Activated CD8-positive, alpha-beta memory T cell treated with anti-CD3 and anti-CD28 coated beads for 4 hours (primary cell): ENCODE results near the gene PCOLCE2.

Source experiments
- DNase-seq, 2 donors: peaks; one replicate each; pipeline ENCODE4 v3.0.0-alpha.2; 2020; ENCODE audit warnings: low read depth in 2 of 2

Gene PCOLCE2

DNA sequence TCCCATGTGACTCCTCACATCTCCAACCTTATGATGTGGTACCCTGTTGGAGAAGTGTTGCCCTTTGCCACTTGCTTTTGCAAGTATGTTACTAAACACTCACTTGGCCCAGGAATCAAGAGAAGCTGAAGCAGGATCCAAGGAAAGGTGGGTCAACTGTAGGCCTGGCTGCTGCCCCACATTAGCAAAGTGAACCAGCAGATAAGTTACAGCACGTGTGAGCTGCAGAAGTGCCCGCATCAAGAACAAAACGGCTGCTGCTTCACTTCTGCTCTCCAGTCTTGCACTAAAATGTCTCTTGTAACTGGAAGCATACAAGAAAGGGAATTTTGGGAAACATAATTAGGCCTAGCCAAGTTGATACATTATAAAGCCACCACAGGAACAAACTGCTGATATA, 79.6 kb downstream of the PCOLCE2 start:
- DNase-seq, result no peak

DNA sequence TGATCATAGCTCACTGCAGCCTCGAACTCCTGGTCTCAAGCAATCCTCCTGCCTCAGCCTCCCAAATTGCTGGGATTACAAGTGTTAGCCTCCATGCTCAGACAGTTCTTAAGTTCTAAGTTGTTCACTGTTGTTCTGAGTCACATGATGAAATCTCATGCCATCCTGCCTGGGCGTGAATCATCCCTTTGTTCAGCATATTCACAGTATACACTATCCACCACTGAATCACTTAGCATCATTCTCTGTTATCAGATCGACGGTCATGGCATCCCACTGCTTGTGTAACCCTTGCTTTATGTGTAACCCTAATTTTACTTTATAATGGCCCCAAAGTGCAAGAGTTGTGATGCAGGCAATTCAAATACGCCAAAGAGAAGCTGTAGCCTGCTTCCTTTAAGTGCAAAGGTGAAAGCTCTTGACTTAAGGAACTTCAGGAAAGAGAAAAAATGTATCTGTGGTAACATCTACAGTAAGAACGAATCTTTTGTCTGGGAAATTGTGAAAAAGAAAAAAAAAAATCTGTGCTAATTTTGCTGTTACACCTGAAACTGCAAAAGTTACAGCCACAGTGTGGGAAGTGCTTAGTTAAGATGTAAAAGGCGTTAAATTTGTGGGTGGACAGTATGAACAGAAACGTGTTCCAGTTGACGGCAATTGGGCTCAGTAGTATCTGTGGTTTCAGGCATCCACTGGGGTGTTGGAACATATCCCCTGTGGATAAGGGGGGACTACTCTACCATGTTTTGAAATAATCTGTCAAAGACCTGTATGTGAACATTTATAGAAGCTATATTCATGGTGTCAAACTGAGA, 80.6 kb downstream of the PCOLCE2 start:
- DNase-seq, result no peak

DNA sequence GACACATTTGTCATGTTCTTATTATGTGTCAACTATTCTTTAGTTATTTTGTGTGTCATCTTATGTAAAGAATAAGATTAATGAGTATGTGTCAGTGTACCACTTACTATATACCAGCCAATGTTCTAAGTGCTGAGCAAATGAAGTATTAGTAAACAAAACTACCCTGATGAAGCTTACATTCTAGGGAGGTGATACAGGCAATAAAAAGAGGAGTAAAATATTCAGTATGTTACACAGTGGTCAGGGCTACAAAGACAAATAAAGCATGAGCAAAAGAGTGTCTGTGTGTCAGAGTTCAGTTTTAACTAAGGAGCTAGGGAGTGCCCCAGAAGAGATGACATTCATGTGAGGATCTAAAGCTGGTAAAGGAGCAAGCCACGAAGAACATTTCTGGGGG, 86.0 kb downstream of the PCOLCE2 start:
- DNase-seq, result no peak

DNA sequence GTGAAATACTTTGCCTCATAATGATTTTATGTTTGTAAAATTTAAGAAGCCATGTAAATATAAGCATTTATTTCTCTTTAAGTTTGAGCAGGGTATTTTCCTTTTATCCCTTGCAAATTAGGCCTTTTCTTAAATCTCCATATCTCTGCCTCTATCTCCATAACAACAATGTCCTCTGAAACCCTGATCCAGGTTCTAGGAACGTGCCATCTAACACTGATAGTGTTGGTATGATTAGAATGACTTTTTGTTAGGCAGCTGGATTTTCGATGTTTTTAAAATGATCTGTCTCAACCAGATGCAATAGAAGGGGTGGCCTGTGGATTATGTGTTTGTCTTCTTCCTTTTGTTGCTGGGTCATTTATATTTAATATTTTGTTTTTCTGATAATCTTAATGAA, 87.1 kb downstream of the PCOLCE2 start:
- DNase-seq, result no peak

DNA sequence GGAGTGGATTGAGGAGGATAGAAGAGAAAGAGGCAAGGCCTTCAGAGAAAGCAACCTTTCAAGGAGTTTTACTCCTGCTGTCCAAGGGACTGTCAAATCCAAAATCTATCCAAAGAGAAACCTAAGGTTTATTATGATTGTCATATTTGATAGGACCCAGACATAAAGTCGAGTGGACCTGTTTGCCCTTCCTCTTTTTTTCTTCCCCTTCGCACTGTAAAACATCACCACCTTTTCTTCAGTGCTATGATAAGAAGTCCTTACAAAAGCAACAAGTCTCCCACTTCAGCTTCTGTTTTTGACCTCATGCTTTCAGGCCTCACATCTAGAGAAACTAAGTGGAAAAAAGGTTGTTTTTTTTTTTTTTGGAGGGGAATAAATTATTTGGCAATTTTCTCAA, 92.1 kb downstream of the PCOLCE2 start:
- DNase-seq, result no peak

DNA sequence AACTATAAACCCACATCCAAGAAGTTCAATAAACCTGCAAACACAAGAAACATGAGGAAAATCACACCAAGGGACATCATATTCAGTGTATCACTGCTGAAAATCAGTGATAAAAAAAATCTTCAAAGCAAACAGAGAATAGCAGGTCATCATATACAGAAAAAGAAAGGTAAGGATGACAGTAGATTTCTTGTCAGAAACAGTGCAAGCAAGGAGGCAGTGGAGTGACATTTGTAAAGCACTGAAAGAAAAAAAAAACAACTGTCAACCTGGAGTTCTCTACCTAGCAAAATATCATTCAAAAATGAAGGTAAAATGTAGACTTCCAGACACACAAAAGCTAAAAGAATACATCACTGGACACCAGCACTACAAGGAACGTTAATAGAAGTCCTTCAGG, 93.6 kb downstream of the PCOLCE2 start:
- DNase-seq, result no peak

DNA sequence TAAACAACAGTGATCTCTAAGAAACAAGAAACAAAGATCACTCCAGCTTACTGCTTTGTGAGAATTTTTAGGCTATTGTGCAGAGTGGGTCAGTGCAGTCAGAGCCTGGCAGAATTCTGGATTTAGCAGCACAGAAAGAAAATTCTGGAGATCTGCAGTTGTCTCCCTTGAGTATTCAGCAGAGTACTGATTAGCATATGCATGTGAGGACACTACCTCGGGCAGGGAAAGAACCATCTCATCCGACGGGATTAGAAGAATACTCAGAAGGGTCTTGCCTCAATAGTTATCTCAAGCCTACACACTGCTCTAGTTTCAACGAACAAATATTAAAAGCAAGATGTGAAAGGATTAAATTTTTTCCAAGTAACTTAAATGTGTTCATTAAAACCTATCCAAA, 94.4 kb downstream of the PCOLCE2 start:
- no peak for DNase-seq

DNA sequence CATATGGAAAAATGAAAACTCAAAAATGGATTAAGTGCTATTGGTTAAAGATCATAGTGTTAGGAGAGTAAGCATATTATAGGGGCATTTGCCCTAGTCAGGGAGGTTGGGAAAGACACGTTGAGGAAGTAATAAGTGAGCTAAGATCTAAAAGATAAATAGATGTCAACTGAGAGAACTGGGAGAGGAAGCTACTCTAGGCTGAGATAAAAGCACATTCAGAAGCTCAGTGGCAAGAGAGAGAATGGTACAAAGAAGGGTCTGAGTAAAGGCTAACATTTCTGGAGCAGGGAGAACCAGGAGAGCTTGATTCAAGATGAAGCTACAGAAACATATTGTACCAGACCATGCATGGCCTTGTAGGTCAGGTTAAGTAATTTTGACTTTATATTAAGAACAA, 101.2 kb downstream of the PCOLCE2 start:
- no peak for DNase-seq

DNA sequence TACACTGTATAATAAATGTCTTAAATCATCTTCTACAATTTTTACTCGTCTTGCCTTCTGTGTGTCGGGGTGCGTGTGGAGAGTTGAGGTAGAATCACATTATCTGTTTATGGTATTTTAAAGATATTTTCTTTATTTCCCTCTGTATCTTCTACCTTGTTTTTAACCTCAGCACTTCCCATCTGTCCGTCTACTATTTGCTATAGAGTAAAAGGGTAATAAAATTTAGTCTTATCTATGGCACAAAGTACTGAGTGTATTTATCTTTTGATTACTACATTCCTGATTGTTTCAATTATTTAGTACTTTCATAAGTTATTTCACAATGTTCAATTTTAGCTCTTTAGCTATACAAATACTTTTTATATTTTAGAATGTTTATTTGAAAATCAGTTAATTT, 102.9 kb downstream of the PCOLCE2 start:
- DNase-seq, result no peak

DNA sequence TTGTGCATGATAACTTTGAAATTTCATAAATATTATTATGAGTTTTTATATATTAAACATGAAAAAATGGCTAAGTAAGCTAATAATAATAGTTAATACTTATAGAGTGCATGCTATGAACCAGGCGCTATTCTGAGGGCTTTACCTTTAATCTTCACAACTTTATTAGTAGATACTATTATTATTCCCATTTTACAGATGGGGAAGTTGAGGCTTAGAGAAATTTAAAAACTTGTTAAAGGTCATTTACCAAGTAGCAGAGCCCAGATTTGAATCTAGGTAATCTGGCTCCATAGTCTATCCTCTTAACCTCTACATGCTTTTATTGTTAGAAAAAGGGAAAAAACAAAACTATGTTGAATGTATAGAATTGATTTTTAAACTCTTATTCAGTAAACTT, 104.7 kb downstream of the PCOLCE2 start:
- no peak for DNase-seq

DNA sequence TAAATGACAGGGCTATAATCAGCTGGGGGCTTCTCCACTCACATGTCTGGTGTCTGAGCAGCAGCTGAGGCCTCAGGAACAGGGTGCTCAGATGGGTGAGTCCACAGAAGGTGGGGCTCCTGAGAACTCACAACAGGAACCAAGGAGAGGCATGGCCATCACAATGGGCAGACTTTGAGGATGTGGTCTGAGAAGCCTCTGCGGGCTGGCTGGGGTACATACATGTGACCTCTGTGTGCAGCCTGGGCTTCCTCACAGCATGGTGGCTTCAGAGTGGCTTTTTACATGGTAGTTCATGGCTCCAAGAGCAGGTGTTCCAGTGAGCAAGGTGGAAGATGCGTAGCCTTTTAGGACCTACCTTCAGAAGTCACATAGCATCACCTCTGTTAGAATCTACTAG, 106.3 kb downstream of the PCOLCE2 start:
- no peak for DNase-seq

DNA sequence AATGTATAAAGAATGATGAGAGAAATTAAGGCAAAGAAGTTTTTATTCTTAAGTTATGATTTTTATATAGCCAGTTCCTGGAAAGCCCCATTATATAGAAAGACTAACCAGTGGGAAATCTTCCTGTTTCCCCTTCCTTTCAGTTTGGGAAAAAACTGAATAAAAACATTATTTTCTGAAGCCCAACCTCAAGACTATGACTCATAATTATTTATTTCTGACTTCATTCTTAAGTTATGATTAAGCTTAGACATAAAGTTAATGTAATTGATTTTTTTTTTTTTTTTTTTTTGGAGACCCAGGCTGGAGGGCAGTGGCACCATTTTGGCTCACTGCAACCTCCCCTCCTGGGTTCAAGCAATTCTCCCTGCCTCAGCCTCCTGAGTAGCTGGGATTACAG, 109.3 kb downstream of the PCOLCE2 start:
- no peak for DNase-seq

DNA sequence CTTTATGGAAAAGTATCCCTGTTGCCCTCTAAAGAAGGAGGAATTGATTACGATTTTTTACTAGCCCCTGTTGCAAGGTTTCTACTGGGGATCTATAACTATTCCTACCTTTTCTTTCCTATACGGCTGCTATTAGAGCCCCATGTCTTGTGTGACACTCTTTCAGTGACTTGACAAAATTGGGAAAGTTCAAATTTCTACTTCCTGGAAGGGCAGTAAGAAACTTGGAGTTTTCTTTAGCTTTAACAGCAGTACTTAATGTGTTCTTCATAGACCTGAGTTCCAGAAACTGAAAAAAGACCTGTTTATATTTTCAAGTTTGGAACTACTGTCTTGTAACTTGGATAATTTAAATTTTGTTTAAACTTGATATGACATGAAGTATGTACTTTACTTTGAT, 110.3 kb downstream of the PCOLCE2 start:
- no peak for DNase-seq

DNA sequence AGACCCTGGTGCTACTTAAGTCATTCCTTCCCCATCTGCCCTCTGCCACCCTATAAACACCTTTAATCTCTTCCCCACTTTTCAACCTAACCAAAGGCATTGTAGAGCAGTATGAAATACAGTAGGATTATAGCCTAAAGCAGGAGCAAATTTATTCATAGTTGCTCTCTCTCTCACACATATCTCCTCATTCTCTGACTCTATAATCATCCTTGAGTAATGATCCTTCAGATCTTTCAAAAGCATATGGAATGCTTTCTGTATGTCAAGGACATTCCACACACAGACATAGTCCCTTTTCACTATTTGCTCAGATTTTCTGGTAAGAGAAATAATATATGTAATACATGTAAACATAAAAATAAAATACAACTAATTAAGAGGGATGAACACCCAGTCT, 111.0 kb downstream of the PCOLCE2 start:
- DNase-seq, result no peak

DNA sequence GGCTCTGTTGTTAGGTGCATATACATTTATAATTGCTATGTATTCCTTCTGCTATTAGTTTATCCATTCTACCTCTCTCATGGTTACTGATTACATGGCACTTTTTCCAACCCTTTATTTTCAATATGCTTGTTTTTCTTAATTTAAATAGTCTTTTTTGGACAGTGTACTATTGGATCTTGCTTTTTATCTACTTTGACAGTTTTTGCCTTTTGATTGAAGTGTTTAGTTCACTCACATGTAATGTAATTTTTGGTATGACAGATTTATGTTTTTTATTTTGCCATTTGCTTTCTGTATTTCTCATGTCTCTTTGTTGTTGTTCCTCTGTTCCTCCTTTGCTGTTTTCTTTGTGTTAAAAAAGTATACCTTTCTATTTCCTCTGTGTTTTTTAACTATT, 120.5 kb downstream of the PCOLCE2 start:
- DNase-seq, result no peak
